Measurements from ENCODE around the gene CAMTA1.

CAMTA1 gene

DNA sequence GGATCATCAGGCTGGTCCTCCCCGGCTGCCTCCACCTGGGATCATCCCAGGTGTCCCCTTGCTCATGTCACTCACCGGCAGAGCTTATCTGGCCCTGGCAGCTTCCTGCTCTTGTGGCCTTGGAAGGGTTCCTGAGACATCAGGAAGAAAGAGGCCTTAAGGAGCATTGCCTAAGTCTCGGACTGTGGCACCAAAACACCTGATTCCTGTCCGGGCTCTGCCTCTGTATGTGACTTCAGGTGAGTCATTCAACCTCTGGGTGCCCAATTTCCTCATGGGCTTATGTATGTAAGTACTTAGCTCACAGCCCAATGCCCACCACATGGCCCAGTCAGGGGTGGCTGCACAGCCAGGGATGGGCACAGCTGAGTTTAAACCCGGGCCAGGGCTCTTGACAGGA lies 729.9 kb downstream of the CAMTA1 start:
- Mint-ChIP-seq H3K4me3 (no peak overlapping the region), H3K27ac (no peak overlapping the region), H3K27me3 (no peaks in the 10 kb centered on the region), H3K36me3 (ENCODE audit: low read depth) (no peaks in the 10 kb centered on the region), H3K4me1 (ENCODE audit: low read depth) (peaks cover 7% of the 10 kb centered on the region), H3K9me3 (no peaks in the 10 kb centered on the region)
- intact Hi-C loops (cut with micrococcal nuclease) = no loop called here

DNA sequence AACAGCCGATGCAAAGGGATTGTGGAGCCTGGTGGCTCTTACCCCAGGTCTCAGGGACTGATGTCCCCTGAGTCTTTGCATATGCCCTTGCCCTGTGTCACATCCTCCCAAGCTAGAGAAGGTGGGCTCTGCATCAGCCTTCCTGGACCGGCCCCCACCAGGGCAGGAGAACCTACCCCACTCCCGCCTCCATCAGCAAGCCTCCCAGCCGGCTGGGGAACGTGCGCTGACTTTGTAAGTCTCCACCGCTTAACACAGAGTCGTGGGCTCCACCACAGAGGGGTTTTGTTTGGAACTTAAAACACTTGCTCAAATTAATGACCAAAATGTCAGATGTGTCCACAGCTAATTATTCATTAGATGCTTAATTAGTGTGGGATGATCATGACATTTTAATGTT lies 730.6 kb downstream of the CAMTA1 start:
- Mint-ChIP-seq H3K4me3 (no peak overlapping the region), H3K9me3 (no peaks in the 10 kb centered on the region), H3K4me1 (ENCODE audit: low read depth) (peaks cover 7% of the 10 kb centered on the region), H3K27me3 (no peaks in the 10 kb centered on the region), H3K36me3 (ENCODE audit: low read depth) (no peaks in the 10 kb centered on the region), H3K27ac (no peak overlapping the region)
- intact Hi-C loops (cut with micrococcal nuclease) = no loop called here

DNA sequence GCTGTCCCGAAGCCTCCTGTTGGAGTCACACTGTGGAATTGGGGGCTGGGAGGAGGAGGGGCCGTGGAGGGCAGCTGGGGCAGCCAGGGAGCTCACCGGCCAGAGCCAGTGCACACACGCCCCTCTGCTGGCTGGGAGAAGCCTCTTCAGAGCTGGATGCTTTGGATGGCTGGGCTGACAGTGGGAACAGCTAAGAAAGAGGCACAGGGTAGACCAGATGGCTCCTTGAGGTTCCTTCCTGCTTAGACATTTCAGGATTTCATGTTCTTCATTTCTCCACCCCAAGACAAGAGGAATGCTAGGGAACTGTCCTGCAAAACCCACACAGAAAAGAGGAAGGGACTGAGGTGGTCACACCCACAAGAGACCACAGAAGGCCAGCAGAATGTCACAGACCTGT lies 731.1 kb downstream of the CAMTA1 start:
- peaks cover 7% of the 10 kb centered on the region for H3K4me1 Mint-ChIP-seq (ENCODE audit: low read depth)
- H3K9me3 Mint-ChIP-seq = no peaks in the 10 kb centered on the region
- H3K27ac Mint-ChIP-seq = no peak overlapping the region
- no peak overlapping the region for H3K4me3 Mint-ChIP-seq
- no peaks in the 10 kb centered on the region for H3K36me3 Mint-ChIP-seq (ENCODE audit: low read depth)
- intact Hi-C loops (cut with micrococcal nuclease) = no loop called here
- H3K27me3 Mint-ChIP-seq = peaks cover under 1% of the 10 kb centered on the region

DNA sequence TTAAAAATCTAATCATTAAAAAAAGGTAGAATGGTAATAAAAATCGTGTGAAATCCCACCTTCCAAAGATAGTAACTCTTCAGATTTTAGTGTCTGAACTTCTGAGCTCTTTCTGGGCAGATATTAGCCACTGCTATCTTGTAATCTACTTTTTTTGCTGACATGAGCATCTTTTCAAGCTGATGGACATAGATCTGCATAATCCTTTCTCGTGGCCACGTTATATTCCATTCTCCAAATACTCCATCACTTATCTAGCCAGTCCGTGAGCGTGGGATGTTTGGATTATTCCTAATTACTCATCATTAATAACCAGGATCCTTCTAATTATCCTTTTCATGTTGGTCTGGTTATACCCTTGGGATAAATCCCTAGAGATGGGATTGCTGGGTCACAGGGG lies 731.7 kb downstream of the CAMTA1 start:
- H3K36me3 Mint-ChIP-seq (ENCODE audit: low read depth) = no peaks in the 10 kb centered on the region
- no peaks in the 10 kb centered on the region for H3K9me3 Mint-ChIP-seq
- H3K27me3 Mint-ChIP-seq = peaks cover 3% of the 10 kb centered on the region
- peaks cover 7% of the 10 kb centered on the region for H3K4me1 Mint-ChIP-seq (ENCODE audit: low read depth)
- intact Hi-C loops (cut with micrococcal nuclease) = no loop called here
- H3K27ac Mint-ChIP-seq = no peak overlapping the region
- no peak overlapping the region for H3K4me3 Mint-ChIP-seq

DNA sequence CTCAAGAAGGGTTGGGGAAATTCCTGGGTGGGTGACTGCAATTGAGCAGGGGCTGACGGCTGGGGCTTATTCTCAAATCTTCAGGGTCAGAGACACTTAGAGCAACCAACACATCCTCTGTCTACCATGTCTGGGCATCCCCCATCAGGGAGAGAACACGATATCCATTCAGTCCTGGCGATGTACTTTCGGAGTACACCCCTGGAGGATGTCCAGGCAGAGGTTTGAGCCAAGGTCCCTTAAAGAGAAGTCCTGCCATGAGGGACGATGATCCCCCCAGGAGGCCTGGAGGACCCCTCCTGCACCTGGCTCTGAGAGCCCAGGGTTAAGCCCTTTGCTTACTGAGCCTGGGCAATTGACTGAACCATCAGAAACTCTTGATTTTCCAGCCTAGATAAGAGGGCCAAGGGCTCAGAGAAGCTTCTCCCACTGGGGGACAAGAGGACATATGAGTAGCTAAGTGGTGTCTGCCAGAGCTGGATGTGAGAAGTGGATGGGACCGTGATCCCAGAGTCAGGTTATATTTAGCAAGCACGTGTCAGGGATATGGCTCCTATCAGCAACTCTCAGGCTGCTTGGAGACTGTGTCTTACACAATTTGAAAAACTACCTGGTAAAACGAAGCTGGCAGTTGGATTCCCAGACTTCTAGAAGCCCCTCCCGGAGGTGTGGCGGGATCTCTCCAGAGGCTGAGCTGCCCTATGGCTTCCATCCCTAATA lies 732.5 kb downstream of the CAMTA1 start:
- intact Hi-C loops (cut with micrococcal nuclease) = no loop called here
- Mint-ChIP-seq H3K36me3 (ENCODE audit: low read depth) (no peaks in the 10 kb centered on the region), H3K27ac (no peak overlapping the region), H3K4me1 (ENCODE audit: low read depth) (peaks cover 7% of the 10 kb centered on the region), H3K9me3 (no peaks in the 10 kb centered on the region), H3K27me3 (peaks cover 3% of the 10 kb centered on the region), H3K4me3 (no peak overlapping the region)

DNA sequence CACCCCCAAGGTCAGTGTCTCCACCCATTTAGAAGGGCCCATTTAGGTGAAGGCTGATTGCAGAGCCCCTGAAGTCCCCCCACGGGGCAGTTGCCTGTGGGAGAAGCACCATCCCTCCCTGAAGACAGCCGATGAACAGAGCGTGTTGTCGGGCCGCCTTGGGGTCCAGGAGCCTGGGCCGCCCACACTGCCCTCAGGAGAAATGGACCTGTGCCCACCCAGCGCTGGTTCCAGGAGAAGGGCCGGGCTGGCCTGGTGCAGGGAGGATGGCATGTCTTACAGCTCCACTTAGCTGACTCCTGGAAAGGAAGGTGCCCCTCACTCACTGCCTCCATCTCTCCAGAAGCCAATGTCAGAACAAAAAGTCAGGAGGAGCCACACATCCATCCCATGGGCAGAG lies 733.2 kb downstream of the CAMTA1 start:
- intact Hi-C loops (cut with micrococcal nuclease) = no loop called here
- Mint-ChIP-seq H3K36me3 (ENCODE audit: low read depth) (no peaks in the 10 kb centered on the region), H3K9me3 (no peaks in the 10 kb centered on the region), H3K27me3 (peaks cover 3% of the 10 kb centered on the region), H3K27ac (no peak overlapping the region), H3K4me3 (no peak overlapping the region), H3K4me1 (ENCODE audit: low read depth) (peaks cover 7% of the 10 kb centered on the region)

DNA sequence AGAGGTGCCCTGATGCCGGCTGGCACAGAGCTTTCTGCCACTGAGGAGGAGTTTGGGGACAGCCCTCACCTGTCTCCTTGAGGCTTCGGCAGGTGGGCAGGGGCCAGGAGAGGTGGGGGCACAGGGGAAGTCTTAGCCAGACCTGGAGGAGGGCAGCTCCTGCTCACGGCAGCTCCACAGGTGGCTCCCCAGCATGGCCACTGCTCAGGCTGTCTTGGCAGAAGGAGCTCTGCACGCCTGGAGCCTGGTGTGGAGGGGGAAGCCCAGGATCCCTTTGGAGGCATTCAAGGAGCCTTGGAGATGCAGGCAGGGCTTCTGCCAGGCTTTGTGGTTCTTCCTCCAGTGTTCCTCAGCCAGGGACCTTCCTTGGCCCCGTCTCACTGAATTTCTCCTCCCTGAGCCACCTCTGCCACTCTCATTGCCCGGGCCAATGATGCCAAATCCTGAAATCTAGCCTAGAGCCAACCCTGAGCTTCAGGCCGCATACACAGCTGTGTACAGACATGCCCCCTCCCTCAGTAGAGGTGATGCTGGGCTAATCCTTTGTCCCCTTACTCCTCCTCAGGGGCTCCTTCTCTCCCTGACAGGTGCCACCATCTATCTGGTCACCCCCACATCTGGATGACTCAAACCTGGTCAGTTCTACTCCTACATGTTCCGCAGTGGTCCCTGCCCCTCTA lies 734.1 kb downstream of the CAMTA1 start:
- Mint-ChIP-seq H3K9me3 (no peaks in the 10 kb centered on the region), H3K27ac (no peak overlapping the region), H3K36me3 (ENCODE audit: low read depth) (no peaks in the 10 kb centered on the region), H3K4me3 (no peak overlapping the region), H3K4me1 (ENCODE audit: low read depth) (peaks cover 7% of the 10 kb centered on the region), H3K27me3 (peaks cover 3% of the 10 kb centered on the region)
- intact Hi-C loops (cut with micrococcal nuclease) = no loop called here

DNA sequence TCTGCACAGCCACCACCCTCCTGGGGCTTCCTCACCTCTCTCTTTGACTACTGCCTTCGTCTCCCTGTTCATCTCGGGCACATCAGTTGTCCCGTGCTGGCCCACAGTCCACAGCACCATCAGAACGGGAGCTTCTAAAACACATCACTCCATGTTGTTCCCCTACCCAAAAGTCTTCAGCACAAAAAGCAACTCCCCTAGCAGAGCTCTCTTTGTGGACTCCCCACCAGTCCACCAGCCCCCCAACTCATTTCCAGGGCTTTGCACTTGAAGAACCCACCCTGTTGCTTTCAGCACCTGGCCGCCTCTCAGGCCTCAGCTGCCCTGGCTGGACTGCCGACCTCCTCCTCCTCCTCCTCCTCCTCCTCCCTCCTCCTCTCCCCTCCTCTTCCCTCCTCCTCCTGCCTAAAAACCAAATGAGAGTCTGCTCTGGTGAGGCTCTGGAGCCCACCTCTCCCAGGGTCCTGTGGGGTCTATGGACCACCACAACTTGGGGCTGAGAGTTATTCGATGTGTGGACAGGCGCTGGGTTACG lies 734.7 kb downstream of the CAMTA1 start:
- no peaks in the 10 kb centered on the region for H3K36me3 Mint-ChIP-seq (ENCODE audit: low read depth)
- H3K27ac Mint-ChIP-seq = no peak overlapping the region

DNA sequence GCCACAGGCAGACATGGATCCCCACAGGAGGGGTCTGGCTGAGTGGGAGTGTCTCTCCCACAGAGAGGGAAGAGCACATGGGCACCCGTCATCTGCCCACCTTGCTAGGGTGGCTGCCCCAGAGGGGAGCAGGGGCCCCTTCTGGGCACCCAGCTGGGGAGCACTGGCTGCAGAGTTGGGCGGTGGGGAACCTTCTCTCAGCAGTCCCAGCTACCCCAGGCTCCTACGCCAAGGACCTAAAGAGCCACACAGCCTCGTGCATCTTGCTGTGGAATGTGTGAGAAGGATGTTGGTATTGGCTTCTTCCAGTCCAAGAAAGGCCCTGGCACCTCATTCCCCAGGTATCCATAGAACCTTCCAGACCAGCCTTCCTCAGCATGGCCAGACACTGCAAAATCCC lies 735.2 kb downstream of the CAMTA1 start:
- Mint-ChIP-seq H3K27ac (no peak overlapping the region), H3K27me3 (peaks cover 3% of the 10 kb centered on the region)

More for the DNA sequence above, 734.7 kb downstream of the CAMTA1 start:
- intact Hi-C loops (cut with micrococcal nuclease) = no loop called here
- Mint-ChIP-seq H3K4me3 (no peak overlapping the region), H3K27me3 (peaks cover 3% of the 10 kb centered on the region), H3K9me3 (no peaks in the 10 kb centered on the region), H3K4me1 (ENCODE audit: low read depth) (peaks cover 7% of the 10 kb centered on the region)

DNA sequence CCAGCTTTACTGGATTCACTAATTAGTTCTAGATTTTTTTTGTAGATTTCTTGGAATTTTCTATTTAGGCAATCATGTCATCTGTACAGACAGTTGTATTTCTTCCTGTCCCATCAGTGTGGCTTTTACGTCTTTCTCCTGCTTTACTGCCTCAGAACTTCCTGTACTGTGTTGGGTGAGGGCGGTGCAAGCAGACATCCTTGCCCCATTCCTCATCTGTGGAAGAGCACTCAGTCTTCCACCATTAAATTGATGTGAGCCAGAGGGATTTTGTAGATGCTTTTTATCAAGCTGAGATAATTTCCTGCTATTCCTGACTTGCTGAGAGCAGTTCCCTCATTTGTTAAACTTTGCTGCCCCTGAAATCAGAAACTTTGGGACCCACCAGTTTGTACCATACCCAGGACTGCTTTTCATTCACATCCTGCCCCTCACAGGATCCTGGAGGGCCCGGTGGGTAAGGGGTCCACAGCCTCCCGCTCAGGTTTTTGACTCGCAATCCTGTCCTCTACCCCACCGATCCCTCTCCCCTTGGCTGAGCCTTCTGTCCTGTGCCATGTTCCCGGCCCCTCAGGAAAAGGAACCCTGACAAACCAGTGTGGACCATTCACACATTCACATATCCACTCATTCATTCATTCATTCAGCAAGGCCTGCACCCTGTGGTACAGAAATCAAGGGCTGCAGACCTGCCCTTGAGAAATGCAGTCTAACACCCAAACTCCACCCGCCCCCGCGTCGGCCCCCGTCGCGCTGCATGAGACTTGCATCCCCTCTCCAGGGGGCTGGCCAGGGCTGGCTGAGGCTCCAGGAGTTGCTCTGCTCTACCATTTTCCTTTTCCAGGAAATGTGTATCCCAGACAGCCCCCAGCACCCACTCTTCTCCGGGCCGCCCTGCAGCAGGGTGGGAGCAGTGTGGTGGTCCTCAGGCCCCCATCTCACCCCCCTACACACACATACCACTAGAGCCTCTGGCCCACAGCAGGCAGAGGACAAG lies 739.4 kb downstream of the CAMTA1 start:
- no peaks in the 10 kb centered on the region for H3K36me3 Mint-ChIP-seq (ENCODE audit: low read depth)

More for the DNA sequence above, 735.2 kb downstream of the CAMTA1 start:
- no peaks in the 10 kb centered on the region for H3K9me3 Mint-ChIP-seq
- H3K4me1 Mint-ChIP-seq (ENCODE audit: low read depth) = peaks cover 7% of the 10 kb centered on the region
- H3K4me3 Mint-ChIP-seq = no peak overlapping the region
- intact Hi-C loops (cut with micrococcal nuclease) = no loop called here
- no peaks in the 10 kb centered on the region for H3K36me3 Mint-ChIP-seq (ENCODE audit: low read depth)

DNA sequence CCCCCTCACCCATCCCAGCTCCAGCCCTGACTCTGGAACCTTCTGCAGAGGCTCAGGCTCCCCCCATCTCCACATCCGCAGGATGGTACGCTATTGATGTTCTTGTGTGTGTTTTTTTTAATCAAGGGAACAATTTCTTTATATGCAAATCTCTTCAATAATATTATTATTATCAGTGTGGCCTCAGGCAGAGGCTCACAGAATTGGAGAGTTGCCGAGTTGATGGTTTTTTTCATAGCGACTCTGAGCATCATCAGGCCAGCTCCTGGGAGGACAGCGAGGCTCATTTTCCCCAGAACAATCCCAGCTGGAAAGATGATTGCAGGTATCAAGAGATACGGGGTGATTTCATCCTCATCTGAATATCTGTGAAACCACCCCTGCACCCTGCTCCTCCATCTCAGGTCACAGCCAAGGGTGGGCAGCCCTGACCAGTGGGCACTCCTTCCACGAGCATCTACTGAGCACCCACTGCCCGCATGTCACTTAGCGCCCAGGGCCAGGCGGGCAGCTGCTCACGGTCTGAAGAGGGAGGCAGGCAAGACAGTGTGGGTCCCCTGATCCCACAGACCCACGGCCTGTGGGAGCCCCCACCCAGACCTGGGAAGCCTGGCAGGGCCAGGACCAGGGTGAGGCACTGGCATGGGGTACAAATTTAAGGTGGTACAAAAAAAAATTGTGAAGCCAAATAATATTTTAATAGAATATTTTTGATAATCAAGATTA lies 740.2 kb downstream of the CAMTA1 start:
- no peaks in the 10 kb centered on the region for H3K36me3 Mint-ChIP-seq (ENCODE audit: low read depth)
- H3K27me3 Mint-ChIP-seq = peaks cover 3% of the 10 kb centered on the region
- no peaks in the 10 kb centered on the region for H3K4me1 Mint-ChIP-seq (ENCODE audit: low read depth)
- H3K4me3 Mint-ChIP-seq = no peak overlapping the region
- H3K9me3 Mint-ChIP-seq = no peaks in the 10 kb centered on the region
- no peak overlapping the region for H3K27ac Mint-ChIP-seq
- intact Hi-C loops (cut with micrococcal nuclease) = no loop called here

More for the DNA sequence above, 739.4 kb downstream of the CAMTA1 start:
- Mint-ChIP-seq H3K4me1 (ENCODE audit: low read depth) (no peaks in the 10 kb centered on the region), H3K9me3 (no peaks in the 10 kb centered on the region), H3K27me3 (peaks cover 3% of the 10 kb centered on the region), H3K4me3 (no peak overlapping the region), H3K27ac (no peak overlapping the region)
- intact Hi-C loops (cut with micrococcal nuclease) = no loop called here

DNA sequence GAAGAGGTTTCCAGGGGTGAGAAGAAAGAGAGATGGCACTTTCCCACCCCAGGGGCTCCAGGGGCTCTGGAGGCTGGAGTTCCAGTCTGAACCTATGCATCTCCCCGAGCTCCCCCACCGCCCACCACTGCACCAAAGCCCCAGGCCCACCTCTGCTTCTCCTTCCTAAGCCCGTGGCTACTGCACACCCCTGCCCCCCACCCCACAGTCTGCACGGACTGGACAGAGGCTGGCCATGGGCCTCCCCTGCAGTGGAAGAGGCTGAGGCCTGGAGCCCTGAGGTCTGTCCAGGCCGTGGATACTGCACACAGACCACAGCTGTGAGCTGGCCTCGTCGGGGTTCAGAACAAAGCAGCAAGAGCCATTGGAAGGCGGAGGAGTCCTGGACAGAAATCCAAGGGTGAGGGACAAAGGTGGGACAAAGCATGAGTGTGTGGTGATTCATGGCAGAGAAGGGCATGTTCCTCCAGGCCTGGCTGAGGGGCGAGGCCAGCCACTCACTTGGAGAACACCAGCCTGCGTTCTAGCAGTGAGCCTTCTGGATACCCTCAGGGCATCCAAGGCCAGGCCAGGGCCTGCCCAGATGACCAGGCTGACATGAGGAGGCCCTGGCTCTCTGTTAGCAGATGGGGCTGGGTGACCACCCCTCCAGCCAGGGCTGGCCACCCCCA lies 741.1 kb downstream of the CAMTA1 start:
- no peaks in the 10 kb centered on the region for H3K9me3 Mint-ChIP-seq
- H3K4me3 Mint-ChIP-seq = no peak overlapping the region
- H3K4me1 Mint-ChIP-seq (ENCODE audit: low read depth) = no peaks in the 10 kb centered on the region
- H3K27me3 Mint-ChIP-seq = peaks cover 2% of the 10 kb centered on the region
- intact Hi-C loops (cut with micrococcal nuclease) = no loop called here
- H3K27ac Mint-ChIP-seq = no peak overlapping the region
- H3K36me3 Mint-ChIP-seq (ENCODE audit: low read depth) = no peaks in the 10 kb centered on the region

Data from dendritic cell treated with granulocyte-macrophage colony-stimulating factor and Interleukin-4, amounts not matched to agents 40 ng/mL and 50 ng/mL, for 4 days (primary cell).